Activated CD4-positive, alpha-beta T cell treated with anti-CD3 and anti-CD28 coated beads, Interleukin-2, amount 10 ng/mL, durations not matched to agents 24 days and 14 days (primary cell): Measurements from ENCODE around the gene SLU7. TPM values are rescaled to one million over a fixed set of nuclear protein-coding genes. Genes with fewer than 3 reads are reported as not detected.

ENCODE experiments used
- DNase-seq: peaks from one replicate; pipeline ENCODE4 v3.0.0; 2022
- H3K27ac Mint-ChIP-seq: one replicate; pipeline ENCODE4 v1.8.0; 2022; ENCODE audit warnings: mild to moderate bottlenecking, mixed read lengths
- H3K27me3 Mint-ChIP-seq: one replicate; pipeline ENCODE4 v1.8.0; 2022; ENCODE audit warnings: mixed read lengths
- H3K36me3 Mint-ChIP-seq: one replicate; pipeline ENCODE4 v1.8.0; 2022; ENCODE audit warnings: low read depth, mild to moderate bottlenecking, mixed read lengths
- H3K4me1 Mint-ChIP-seq: one replicate; pipeline ENCODE4 v1.8.0; 2021; ENCODE audit warnings: mixed read lengths
- H3K4me3 Mint-ChIP-seq: one replicate; pipeline ENCODE4 v1.8.0; 2022; ENCODE audit warnings: mild to moderate bottlenecking, moderate library complexity, mixed read lengths
- H3K9me3 Mint-ChIP-seq: one replicate; pipeline ENCODE4 v1.8.0; 2021; ENCODE audit warnings: mixed read lengths
- intact Hi-C: fragments of 100-400 bp; cut with micrococcal nuclease; formaldehyde crosslinking; loops from one replicate; pipeline ENCODE4 v1.15.1; 2023
- total RNA-seq: library from RNA; stranded (reverse); gene quantifications from 2 replicates; pipeline ENCODE4 v1.2.3, GENCODE V29; 2022

Gene SLU7
- 38.4 and 39.8 TPM in 2 replicates for total RNA-seq

GRCh38 chr5:160418561-160419457 lies at the start of gene SLU7:
SLU7 (minus strand) TSS chr5:160419081; CDS start chr5:160415294, 3,787 bp downstream.
- H3K27me3 Mint-ChIP-seq, result no peaks in the 10 kb centered on the region
- peak within 1 kb of the TSS; percentile 97 for H3K27ac Mint-ChIP-seq
- DNase-seq, result peak; percentile 98
- H3K9me3 Mint-ChIP-seq, result no peaks in the 10 kb centered on the region
- peaks cover 13% of the 10 kb centered on the region for H3K36me3 Mint-ChIP-seq
- H3K4me1 Mint-ChIP-seq, result peaks cover 61% of the 10 kb centered on the region
- peak within 1 kb of the TSS; percentile 97 for H3K4me3 Mint-ChIP-seq
- intact Hi-C loops, result loop anchor here (1.0 to 5.0 kb wide), 6 partner anchors 19 to 1212 kb away; partner anchors contain the start of genes FAM200C, PWWP2A, RNF145 and TTC1

GRCh38 chr5:160468363-160468975 lies 49.6 kb upstream of the SLU7 start:
- H3K36me3 Mint-ChIP-seq, result peaks cover 42% of the 10 kb centered on the region
- peaks cover 67% of the 10 kb centered on the region for H3K4me1 Mint-ChIP-seq

DNA sequence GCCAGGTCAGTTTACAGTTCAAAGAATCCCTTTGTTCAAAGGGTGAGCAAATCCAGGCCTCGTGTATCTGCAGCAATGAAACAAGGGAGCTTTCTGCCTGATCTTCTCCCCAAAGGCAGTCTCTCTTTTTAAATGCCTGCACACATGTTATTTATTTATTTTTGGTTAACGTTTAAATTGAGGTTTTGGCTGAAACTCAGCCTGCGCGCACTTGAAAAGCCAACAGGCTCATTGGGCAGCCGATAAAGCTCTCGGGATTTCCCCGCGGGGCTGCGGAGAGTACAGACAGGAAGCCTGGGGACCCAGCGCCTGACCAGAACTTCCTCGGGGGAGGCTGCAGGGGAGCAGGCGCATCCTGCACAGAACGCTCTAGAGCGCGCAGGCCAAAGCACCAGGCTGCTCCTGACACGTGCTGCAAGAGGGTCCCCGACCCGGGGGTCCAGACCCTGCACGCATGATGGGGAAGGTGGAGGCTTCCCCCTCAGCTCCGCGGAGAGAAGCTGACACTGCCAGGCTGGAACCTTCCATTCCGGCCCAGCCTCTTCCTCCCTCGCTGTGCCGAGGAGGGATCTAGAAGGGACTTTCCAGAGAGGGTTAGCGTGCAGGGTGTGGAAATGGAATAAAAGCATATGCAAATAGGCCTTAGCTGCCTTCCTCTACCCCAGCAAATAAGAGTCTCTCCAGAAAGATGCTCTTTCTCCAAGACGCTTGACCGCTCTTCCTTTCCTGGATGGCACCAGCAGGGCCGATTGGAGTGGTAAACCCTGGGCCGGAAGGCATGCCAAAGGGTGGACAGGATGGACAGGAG lies 48.9 kb upstream of the SLU7 start:
- intact Hi-C loops, result loop anchor here (1.0 kb wide), 8 partner anchors 8 to 72 kb away; partner anchors contain the start of gene SLU7
- peak; percentile 96 for DNase-seq
- H3K4me1 Mint-ChIP-seq, result peaks cover 62% of the 10 kb centered on the region
- no peaks in the 10 kb centered on the region for H3K9me3 Mint-ChIP-seq
- H3K27me3 Mint-ChIP-seq, result no peaks in the 10 kb centered on the region
- peak overlapping the region; percentile 100 for H3K27ac Mint-ChIP-seq
- H3K36me3 Mint-ChIP-seq, result peaks cover 35% of the 10 kb centered on the region
- peak overlapping the region; percentile 100 for H3K4me3 Mint-ChIP-seq

More at GRCh38 chr5:160468363-160468975, 49.6 kb upstream of the SLU7 start:
- H3K4me3 Mint-ChIP-seq, result peak overlapping the region; percentile 100
- DNase-seq, result no peak
- no peaks in the 10 kb centered on the region for H3K27me3 Mint-ChIP-seq
- intact Hi-C loops, result loop anchor here (1.0 kb wide), 5 partner anchors 9 to 71 kb away; no protein-coding TSS in a partner anchor
- peak overlapping the region; percentile 100 for H3K27ac Mint-ChIP-seq
- no peaks in the 10 kb centered on the region for H3K9me3 Mint-ChIP-seq

DNA sequence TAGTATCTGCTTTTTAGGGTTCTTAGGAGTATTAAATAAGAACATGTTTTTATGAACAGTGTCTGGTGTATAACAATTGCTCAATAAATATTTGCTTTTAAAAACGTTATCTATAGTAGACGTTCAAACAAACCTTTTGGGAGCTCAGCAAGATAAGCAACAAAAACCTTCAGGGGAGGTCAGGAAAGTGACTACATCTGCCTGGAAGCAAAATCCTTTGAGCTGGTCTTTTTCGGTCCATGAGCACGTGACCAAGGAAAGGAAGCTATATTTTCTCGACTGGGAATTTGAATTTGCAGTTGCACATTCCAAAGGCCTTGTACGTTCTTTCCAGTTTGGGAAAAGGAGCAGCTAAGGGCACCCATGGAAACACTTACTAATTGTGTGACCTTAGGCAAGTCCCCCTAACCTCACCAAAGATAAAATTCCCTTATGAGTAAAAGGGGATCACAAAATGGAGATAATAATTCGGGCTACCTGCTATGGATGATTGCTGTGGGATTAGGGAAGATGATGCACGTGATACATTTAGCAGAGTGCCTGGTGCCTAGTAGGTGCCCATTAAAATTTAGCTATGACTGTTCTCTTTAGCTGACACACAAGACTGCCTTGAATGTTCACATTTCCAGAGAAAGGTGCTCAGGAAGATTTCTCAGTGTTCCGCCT lies 48.1 kb upstream of the SLU7 start:
- Mint-ChIP-seq H3K9me3 (no peaks in the 10 kb centered on the region), H3K27me3 (no peaks in the 10 kb centered on the region), H3K4me1 (peaks cover 62% of the 10 kb centered on the region), H3K4me3 (peak overlapping the region; percentile 100), H3K27ac (peak overlapping the region; percentile 100), H3K36me3 (peaks cover 30% of the 10 kb centered on the region)
- no peak for DNase-seq
- intact Hi-C loops, result loop anchor here (1.0 kb wide), 3 partner anchors 8 to 48 kb away; partner anchors contain the start of gene SLU7

DNA sequence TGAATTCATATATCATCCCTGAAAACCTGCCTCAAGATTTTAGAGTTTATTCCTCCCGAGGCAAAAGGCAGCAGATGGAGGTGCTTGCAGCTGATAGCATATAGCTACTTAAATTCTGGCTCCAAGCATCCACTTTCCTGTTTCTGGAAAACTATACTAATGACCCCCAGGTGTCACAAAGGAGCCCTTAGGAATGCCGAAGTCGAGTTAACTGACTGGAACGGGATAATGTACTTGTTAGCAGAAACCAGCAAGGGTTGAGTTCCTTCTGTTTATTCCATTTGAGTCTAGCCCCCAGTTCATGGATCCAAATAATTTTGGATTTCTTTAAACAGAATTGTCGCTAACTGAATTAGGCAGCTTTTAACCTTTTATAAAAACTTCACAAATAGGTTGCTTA lies 47.2 kb upstream of the SLU7 start:
- DNase-seq, result no peak
- H3K36me3 Mint-ChIP-seq, result peaks cover 23% of the 10 kb centered on the region
- peak overlapping the region; percentile 100 for H3K4me3 Mint-ChIP-seq
- intact Hi-C loops, result no loop called here
- peaks cover 57% of the 10 kb centered on the region for H3K4me1 Mint-ChIP-seq
- no peaks in the 10 kb centered on the region for H3K9me3 Mint-ChIP-seq
- no peaks in the 10 kb centered on the region for H3K27me3 Mint-ChIP-seq
- no peak overlapping the region for H3K27ac Mint-ChIP-seq

- no peaks in the 10 kb centered on the region for H3K27me3 Mint-ChIP-seq
- peak overlapping the region; percentile 82 for H3K27ac Mint-ChIP-seq
- H3K9me3 Mint-ChIP-seq, result peaks cover under 1% of the 10 kb centered on the region
- peaks cover 8% of the 10 kb centered on the region for H3K36me3 Mint-ChIP-seq
- no peak for DNase-seq
- peaks cover 54% of the 10 kb centered on the region for H3K4me1 Mint-ChIP-seq
- peak overlapping the region; percentile 66 for H3K4me3 Mint-ChIP-seq
- intact Hi-C loops, result loop anchor here (1.0 kb wide), 1 partner anchor 8 kb away; no protein-coding TSS in a partner anchor
Measured at GRCh38 chr5:160464466-160464797, 45.6 kb upstream of the SLU7 start.

DNA sequence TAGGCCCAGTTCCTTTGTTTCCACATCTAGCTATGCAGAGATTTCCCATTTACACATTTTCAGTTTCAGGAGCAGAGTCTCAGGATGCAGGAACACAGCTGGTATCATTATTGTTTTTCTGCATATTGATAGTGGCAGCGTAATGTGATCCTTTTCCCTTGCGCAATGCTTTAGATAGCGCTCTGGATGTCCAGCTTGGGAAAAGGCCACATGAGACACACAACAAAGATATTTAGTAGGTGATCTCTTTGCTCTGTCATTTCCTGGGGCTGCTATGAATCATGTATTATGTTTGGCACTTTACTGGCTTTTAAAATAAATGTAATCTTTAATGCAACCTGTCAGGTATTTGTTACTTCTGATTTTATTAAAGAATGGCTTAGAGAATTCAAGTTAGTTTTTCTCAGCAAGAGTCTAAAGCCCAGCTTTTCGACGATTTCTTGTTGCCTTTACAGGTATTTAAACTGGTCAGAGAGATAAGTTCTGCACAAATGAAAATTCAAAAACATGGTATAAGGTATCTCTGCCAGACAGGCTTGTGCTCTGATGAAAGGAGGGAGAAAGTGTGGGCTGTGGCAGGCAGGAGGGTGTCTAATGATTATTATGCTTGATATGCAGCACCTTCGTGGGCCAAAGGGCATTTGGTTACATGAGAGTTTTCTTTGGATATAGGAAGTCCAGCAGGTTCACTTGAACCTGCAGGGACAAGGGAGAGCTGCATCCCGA lies 45.0 kb upstream of the SLU7 start:
- Mint-ChIP-seq H3K27me3 (no peaks in the 10 kb centered on the region), H3K4me1 (peaks cover 59% of the 10 kb centered on the region), H3K27ac (peak overlapping the region; percentile 82), H3K4me3 (peak overlapping the region; percentile 66), H3K9me3 (peaks cover 6% of the 10 kb centered on the region), H3K36me3 (peaks cover 6% of the 10 kb centered on the region)
- DNase-seq, result no peak
- intact Hi-C loops, result loop anchor here (1.0 kb wide), 1 partner anchor 8 kb away; no protein-coding TSS in a partner anchor

GRCh38 chr5:160463227-160463626 lies 44.3 kb upstream of the SLU7 start:
- no peak for DNase-seq
- peaks cover 7% of the 10 kb centered on the region for H3K9me3 Mint-ChIP-seq
- peaks cover 61% of the 10 kb centered on the region for H3K4me1 Mint-ChIP-seq
- intact Hi-C loops, result no loop called here
- H3K4me3 Mint-ChIP-seq, result no peak overlapping the region
- no peaks in the 10 kb centered on the region for H3K27me3 Mint-ChIP-seq
- H3K36me3 Mint-ChIP-seq, result peaks cover 2% of the 10 kb centered on the region
- peak overlapping the region; percentile 82 for H3K27ac Mint-ChIP-seq

GRCh38 chr5:160462167-160462566 lies 43.3 kb upstream of the SLU7 start:
- no peak overlapping the region for H3K4me3 Mint-ChIP-seq
- peak overlapping the region; percentile 22 for H3K27ac Mint-ChIP-seq
- no peaks in the 10 kb centered on the region for H3K36me3 Mint-ChIP-seq
- H3K4me1 Mint-ChIP-seq, result peaks cover 54% of the 10 kb centered on the region
- DNase-seq, result no peak
- peaks cover 7% of the 10 kb centered on the region for H3K9me3 Mint-ChIP-seq
- intact Hi-C loops, result no loop called here
- no peaks in the 10 kb centered on the region for H3K27me3 Mint-ChIP-seq

DNA sequence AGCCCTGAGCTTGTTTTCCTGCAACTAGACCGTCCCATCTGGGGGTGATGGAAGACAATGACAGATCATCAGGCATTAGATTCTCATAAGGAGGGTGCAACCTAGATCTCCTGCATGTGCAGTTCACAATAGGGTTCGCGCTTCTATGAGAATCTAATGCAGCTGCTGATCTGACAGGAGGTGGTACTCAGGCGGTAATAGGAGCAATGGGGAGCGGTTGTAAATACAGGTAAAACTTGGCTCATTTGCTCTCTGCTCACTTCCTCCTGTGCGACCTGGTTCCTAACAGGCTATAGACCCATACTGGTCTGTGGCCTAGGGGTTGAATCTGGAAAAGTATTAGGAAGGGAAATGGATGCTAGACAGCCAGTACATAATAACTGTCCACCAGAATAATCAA lies 42.5 kb upstream of the SLU7 start:
- intact Hi-C loops, result no loop called here
- H3K4me3 Mint-ChIP-seq, result no peak overlapping the region
- H3K27me3 Mint-ChIP-seq, result no peaks in the 10 kb centered on the region
- H3K27ac Mint-ChIP-seq, result no peak overlapping the region
- peaks cover 50% of the 10 kb centered on the region for H3K4me1 Mint-ChIP-seq
- H3K9me3 Mint-ChIP-seq, result peaks cover 7% of the 10 kb centered on the region
- H3K36me3 Mint-ChIP-seq, result no peaks in the 10 kb centered on the region
- no peak for DNase-seq

GRCh38 chr5:160460377-160461049 lies 41.6 kb upstream of the SLU7 start:
- Mint-ChIP-seq H3K27me3 (no peaks in the 10 kb centered on the region), H3K27ac (peak overlapping the region; percentile 29), H3K4me1 (peaks cover 50% of the 10 kb centered on the region), H3K9me3 (peaks cover 7% of the 10 kb centered on the region), H3K4me3 (no peak overlapping the region), H3K36me3 (no peaks in the 10 kb centered on the region)
- intact Hi-C loops, result no loop called here
- no peak for DNase-seq
